ENCODE measurements around the gene MICAL2.

Gene MICAL2

DNA sequence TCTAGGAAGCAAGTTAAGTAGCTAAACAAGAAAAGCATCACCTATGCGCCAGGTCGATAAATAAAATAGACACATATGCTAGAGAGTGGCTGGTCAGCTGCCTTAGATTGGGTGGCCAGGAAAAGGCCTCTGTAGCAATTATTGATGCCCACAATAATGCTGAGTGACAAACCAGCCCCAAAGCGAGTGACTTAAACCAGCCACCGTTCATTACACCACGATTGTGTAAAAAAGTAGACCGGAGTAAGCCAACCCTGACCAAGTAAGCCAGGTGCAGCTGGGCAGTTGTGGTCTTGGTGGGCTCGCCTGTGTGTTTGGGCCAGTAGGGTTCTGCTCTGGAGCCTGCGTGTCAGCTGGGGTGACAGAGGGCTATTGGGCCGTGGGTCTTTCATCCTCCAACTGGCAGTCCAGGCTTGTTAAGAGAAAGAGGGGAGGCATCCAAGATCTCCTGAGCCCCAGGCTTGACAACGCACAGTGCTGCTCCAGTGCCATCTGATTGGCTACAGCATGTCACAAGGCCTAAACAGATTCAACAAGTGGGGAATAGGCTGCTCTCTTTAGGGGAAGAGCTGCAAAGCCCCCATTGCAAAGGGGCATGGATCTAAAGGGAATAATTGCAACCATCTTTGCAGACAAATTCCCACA is 166.6 kb downstream of the MICAL2 start:
- in situ Hi-C loops (cut with MboI; ENCODE audit: low sequenced_read_pairs) = loop anchor here (25.0 kb wide), 1 partner anchor 490 kb away; no protein-coding TSS in a partner anchor

DNA sequence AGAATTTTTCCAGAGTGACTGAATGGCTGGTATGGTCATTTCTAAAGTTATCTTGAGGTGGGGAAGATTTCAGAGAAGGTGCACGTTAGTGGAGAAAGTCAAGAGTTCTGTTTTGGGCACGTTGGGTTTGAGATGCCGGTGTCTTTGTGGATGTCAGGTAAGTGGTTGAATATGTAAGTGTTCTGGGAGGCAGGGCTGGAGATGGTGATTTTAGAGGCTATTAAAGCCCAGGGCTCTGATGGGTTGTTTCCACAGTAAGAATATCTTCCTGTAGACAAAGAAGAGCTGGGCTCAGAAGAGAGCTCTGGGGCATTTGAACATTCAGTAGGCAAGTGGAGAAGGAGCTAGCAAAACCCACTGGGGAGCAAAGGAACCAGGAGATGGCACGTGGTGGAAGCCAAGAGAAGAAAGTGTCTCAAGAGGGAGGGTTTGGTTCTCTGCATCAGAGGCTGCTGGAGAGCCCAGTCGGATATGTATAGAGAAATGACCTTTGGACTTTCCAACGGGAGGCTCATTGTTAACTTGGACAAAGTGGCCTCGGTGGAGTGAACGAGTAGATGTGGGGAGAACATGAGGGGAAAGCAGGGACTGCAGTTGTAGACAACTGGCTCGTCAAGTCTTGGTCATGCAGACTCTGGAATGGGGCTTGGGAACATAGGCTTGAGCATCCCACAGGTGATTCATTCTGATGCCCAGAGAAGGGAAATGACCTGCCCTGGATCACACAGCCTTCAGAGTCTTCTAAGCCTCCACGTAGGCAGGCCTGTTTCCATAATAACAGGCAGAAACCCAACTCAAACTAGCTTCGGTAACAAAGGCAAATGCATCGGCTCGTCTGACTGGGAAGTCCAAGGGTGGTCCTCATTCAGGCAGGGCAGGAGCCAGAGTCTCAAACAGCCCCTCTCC is 168.6 kb downstream of the MICAL2 start:
- in situ Hi-C loops (cut with MboI; ENCODE audit: low sequenced_read_pairs) = loop anchor here (25.0 kb wide), 1 partner anchor 492 kb away; no protein-coding TSS in a partner anchor

DNA sequence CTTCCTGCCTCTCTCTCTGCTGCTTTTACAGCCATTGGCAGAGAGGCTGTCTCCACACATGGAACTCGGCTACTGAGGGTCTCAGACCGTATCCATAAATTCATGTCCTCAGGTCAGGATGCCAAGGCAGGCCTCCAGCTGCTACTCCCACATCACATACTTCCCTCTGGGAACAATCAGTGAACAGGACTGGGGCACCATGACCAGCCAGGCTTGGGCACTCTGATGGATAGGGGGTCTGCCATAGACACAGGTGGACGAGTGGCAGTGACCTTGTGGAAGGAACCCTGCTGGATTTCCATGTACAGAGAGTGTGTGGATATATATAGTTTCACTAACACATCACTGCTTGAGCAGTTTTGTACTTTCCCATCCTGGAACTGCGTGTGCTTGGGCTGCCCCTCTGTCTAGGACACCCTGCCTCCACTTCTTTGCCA is 169.3 kb downstream of the MICAL2 start:
- in situ Hi-C loops (cut with MboI; ENCODE audit: low sequenced_read_pairs) = loop anchor here (25.0 kb wide), 1 partner anchor 492 kb away; no protein-coding TSS in a partner anchor

DNA sequence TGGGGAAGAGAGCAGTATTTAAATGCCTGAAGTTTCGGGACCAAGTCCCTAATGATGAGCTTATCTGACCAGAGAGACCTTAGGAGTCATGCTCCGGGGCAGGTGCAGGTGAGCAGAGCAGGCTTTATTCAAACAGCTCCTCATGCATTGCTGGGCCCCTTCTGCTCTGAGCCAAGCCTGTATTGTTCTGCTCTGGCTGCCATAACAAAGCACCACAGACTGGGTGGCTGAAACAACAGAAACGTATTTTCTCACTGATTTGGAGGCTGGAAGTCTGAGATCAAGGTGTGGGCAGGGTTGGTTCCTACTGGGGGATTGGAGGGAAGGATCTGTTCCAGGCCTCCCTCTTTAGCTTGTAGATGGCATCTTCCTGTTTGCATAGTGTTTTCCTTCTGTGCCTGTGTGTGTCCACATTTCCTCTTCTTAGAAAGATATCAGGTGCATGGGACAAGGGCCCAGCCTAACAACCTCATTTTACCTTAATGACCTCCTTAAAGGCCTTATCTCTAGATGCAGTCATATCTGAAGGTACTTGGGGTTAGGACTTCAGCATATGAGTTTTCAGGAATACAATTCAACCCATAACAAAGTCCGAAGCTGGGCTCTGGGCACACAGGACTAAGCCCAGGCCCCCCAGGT is 169.9 kb downstream of the MICAL2 start:
- in situ Hi-C loops (cut with MboI; ENCODE audit: low sequenced_read_pairs) = loop anchor here (25.0 kb wide), 1 partner anchor 493 kb away; no protein-coding TSS in a partner anchor

DNA sequence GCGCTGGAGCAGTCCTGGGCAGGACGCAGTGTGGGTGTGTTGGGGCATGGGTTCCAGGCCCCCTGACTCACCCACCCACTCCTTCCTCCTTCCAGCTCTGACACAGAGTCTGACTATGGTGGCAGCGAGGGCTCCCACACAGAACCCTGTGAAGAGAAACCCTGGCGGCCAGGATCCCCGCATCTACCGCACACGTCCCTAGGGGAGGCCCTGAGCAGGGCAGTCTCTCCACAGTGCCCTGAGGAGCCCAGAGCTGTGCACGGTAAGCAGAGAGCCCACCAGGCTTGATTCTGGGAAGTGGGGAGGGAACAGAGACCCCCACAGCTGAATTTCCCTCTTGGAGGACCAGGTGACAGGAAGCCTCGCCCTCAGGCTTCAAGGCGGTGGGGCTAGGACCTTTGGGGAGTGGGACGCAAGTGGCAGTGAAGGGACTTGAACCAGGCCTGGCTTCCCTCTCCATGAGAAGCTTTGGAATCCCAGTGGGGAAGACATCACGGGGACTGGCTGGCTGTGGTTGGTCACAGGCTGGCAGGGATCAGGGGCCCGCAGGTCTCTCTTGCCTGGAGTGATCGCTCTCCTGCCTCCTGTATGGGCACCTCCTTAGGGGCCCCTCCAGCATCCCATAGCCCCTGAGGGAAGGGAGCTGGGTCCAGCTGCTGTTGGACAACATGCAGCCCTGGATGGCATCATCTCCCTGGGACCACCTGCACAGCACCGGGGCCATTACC is 170.6 kb downstream of the MICAL2 start:
- in situ Hi-C loops (cut with MboI; ENCODE audit: low sequenced_read_pairs) = loop anchor here (25.0 kb wide), 1 partner anchor 494 kb away; no protein-coding TSS in a partner anchor

DNA sequence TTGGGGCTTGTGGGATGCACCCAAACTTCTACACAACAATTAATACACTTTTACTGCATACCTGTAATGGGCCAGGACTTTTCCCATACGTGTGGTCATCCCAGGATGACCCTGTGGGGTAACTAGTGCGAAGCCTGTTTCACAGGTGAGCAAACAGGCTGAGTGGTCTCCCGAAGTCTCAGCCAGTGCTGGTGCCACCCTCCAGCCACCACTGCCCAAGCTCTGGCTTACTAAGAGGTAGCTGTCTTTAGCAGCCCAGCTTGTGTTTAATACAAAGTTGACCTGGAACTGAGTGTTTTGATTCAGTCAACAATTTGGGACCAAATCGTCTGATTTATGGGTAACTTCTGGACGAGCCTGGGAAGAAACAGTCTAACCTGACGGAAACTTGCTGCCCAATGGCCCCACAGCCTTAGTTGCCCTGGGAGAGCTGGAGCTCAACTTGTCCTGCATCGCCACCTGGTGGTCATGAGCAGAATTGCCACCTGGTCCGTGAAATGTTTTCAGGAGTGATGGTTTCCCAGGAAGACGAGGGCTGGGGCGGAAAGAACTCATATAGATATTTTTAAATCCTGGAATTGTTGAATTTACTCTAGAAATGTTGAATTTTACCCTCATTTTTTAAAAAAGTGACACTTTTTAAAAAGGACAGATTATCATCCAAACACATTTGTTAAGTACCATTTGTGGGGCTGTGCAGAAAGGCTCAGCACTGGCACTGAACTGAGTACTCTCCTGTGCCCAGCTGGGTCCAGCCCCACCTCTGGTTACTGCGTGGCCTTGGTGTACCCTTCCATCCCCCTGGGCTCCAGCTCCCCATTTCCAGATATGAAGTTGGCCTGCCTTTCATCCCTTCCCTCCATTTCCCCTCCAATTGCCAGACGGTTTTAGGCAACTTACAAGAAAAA is 171.4 kb downstream of the MICAL2 start:
- in situ Hi-C loops (cut with MboI; ENCODE audit: low sequenced_read_pairs) = loop anchor here (25.0 kb wide), 1 partner anchor 495 kb away; no protein-coding TSS in a partner anchor

DNA sequence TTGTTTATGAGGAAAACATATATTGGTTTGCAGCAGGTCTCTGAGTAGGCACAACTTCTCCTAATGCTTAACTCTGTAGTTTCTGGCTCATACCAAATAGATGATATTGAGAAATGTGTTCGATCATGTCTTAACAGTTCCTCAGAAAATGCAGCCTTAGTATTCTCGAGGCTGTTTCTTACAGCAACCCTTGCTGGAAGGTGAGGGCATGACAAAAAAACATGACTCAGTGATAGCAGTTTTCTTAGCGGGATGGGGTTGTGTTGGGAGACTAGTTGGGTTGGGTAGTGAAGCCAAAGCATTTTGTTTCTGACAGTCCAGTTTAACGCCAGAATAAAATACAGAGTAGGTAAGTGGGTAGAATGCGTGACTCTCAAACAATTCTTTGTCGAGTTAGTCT is 172.3 kb downstream of the MICAL2 start:
- in situ Hi-C loops (cut with MboI; ENCODE audit: low sequenced_read_pairs) = loop anchor here (25.0 kb wide), 1 partner anchor 495 kb away; no protein-coding TSS in a partner anchor

DNA sequence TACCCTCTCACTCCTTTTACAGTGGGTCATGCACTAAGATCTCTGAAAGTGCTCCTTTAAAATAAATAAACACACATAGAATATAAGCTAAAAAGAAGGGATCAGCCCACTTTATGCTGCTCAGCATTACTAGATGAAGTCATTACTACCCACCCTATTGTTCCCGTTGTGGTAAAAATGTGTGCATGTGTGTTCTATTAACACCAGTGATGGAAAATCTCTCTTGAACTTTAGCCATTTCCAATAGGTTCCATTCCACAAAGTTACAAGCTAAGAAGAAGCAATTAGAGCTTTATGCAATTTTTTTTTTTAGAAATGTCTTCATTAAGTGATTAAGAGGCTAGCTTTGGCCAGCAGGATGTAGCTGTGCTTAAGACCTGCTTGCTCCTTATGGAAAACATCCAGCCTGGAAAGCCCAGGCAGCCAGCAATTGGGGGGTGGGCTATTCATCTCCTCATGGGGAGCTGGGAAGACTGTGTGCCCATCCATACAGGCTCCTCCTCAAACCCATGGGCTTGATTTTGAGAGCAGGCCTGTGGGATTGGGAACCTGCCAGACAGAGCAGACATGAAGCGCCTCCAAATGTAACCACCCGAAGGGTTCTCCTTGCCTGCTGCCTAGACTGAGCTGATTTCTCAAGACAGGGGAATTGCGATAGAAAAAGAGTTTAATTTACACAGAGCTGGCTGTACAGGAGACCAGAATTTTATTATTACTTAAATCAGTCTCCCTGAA is 174.1 kb downstream of the MICAL2 start:
- in situ Hi-C loops (cut with MboI; ENCODE audit: low sequenced_read_pairs) = loop anchor here (5.0 to 25.0 kb wide), 2 partner anchors 237 to 497 kb away; no protein-coding TSS in a partner anchor

DNA sequence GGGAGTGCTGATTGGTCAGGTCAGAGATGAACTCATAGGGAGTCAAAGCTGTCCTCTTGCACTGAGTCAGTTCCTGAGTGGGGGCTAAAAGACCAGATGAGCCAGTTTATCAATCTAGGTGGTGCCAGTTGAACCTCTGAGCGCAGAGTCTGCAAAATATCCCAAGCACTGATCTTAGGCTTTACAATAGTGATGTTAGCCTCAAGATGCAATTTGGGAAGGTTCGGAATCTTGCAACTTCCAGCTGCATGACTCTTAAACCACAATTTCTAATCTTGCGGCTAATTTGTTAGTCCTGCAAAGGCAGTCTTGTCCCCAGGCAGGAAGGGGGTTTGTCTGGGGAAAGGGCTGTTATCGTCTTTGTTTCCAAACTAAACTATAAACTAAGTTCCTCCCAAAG is 174.7 kb downstream of the MICAL2 start:
- in situ Hi-C loops (cut with MboI; ENCODE audit: low sequenced_read_pairs) = loop anchor here (5.0 to 25.0 kb wide), 2 partner anchors 238 to 498 kb away; no protein-coding TSS in a partner anchor

DNA sequence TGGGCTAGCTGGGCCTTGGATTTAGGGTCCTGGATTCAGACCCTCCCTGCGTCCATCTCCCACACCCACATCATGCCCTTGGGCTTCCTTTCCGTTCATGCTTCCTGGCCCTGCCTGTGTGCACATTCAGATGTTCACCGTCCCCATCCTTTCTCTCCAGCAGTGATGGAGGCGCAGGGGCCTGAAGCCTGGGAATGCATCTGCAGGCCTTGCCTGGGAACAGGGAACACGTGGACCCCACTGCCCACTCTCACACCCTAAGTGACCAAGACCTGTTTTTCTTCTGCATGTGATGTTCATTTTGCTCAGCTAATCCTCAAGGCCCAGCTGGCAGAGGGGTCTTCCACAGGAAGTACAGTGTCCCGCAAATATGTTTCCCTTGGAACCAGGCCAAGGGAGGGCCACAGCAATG is 175.4 kb downstream of the MICAL2 start:
- in situ Hi-C loops (cut with MboI; ENCODE audit: low sequenced_read_pairs) = loop anchor here (5.0 to 25.0 kb wide), 2 partner anchors 239 to 499 kb away; no protein-coding TSS in a partner anchor

DNA sequence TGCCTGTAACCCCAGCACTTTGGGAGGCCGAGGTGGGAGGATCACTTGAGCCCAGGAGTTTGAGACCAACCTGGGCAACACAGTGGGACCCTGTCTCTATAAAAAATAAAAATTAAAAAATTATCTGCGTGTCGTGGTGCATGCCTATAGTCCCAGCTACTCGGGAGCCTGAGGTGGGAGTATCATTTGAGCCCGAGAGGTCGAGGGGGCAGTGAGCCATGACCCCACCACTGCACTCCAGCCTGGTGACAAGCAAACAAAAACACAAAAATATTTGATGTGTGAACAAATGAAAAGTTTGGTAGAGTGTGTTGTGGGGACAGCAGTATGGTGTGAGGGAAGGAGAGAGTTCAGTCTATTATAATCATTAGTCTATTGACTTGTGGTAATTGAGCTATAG is 176.2 kb downstream of the MICAL2 start:
- in situ Hi-C loops (cut with MboI; ENCODE audit: low sequenced_read_pairs) = loop anchor here (5.0 to 25.0 kb wide), 2 partner anchors 239 to 499 kb away; no protein-coding TSS in a partner anchor

DNA sequence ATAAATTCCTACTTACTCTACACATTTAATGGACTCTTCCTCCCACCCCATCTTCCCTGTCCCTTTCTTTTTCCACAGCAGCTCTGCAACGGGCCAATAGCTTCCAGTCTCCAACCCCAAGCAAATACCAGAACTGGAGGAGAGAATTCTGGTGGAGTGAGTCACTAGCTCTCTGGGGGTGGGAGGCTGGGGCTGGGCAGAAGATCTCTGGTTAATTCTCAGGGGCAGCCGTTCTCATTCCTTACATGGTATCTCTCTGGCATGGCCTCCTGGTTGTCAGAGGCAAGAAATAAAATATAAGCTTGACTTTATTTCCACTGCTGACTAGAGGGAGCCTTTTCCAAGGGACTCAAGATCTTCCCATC is 176.6 kb downstream of the MICAL2 start:
- in situ Hi-C loops (cut with MboI; ENCODE audit: low sequenced_read_pairs) = loop anchor here (5.0 to 25.0 kb wide), 2 partner anchors 240 to 500 kb away; no protein-coding TSS in a partner anchor

DNA sequence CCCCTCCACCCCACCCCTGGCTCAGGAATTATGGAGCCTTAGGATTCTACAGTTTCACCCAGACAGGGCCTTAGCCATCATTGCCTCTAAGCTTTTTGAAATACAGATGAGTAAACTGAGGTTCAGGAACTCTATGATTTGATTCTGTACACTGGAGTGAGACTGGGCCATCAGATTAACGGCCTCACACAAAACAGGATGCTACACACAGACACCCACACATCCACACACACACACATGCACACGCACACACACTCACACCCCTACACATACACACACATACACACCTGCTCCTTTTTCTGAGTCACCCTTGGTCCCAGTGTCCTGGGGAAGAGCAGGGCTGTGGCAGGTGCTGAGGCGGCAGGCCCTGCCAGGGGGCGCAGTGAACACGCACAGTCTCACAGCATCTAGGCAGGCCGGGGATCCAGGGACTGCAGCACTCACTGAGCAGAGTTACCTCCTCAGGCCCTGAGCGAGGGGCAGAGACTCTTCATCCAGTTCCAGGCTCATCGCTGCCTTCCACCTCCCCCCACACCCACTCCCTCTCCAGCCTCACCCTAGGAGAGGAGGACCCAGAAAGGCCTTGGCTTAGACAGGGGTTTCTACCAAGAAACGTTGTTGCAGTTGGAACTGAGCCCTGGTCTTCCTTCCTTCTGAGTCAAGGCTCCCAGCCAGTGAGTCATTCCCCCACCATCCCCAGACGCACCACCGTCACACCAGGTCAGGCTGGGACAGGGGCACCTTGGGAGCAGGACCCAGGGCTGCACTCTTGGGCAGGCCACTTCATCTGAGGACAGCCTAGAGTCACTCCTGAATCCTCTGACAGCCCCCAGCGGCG is 177.2 kb downstream of the MICAL2 start:
- in situ Hi-C loops (cut with MboI; ENCODE audit: low sequenced_read_pairs) = loop anchor here (5.0 to 25.0 kb wide), 2 partner anchors 240 to 500 kb away; no protein-coding TSS in a partner anchor

DNA sequence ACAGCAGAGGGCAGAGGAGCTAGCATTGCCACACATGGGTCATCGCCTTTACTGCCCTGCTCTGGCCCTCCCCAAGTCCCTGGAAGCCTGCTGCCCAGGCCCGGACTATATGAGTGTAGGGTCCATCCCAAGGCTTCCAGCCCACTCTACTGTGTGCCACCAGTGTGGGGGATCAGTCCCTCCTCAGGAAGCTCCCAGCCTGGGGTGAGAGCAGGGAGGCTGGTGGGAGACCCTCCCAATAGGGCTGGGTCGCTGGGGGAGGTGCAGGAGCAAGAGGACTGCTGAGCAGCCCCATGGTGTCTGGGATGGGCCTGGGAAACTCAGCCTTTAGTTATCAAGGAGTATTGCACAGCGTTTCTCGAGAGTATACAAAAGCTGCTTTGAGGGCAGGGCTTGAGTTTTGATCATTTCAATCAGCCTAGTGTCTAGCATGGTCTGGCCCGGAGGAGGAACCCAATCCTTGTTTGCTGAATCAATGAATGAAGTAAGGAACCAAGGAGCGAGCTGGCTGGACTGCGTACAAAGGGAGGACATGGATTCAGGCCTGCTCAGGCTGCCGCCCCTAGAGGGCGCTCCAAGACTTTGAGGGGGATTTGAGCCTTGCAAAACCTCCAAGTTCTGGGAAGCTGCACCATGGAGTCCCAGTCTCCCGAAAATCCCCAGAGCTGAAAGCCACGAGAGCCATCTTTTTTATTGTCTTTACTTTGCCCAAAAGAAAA is 178.0 kb downstream of the MICAL2 start:
- in situ Hi-C loops (cut with MboI; ENCODE audit: low sequenced_read_pairs) = loop anchor here (5.0 to 25.0 kb wide), 2 partner anchors 241 to 501 kb away; no protein-coding TSS in a partner anchor

DNA sequence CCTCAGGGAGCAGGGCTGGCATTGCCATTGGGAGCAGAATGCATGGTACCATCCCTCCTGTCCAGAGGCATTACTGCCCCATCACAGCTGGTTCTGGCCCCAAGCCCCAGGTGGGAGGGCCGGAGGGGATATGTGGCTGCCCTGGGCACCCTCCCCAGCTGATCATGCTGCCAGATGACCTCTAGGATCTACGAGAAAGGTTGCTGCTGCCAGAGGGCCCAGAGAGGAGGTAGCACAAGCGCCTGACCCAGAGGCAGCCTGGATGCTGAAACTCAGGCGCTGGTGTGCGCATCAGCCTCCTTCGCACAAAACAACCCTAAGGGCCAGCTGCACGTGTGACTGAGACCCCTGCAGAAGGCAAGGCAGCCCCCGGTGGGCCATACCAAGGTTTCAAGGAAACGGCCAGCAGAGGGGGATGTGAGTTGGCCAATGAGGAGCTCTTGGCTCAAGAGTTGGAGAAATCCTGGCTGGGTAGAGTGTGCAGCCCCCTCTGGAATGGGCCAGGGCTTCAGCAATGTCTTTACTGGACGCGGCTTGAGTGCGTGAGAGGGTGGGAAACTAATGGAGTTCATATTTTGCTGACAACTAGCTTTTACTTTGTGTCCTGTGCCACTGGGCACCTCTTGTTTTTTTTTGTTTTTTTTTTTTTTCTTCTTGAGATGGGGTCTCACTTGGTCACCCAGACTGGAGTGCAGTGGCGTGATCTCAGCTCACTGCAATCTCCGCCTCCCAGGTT is 178.7 kb downstream of the MICAL2 start:
- in situ Hi-C loops (cut with MboI; ENCODE audit: low sequenced_read_pairs) = loop anchor here (5.0 to 25.0 kb wide), 2 partner anchors 242 to 502 kb away; no protein-coding TSS in a partner anchor
